LNCAP (cell line): ENCODE data around the gene FAM149B1.

Source experiments
- TF ChIP-seq, protein P1 (sequence below): fragments of 450-650 bp; IDR thresholded peaks from 2 replicates; pipeline ENCODE4 v1.5.1; 2017; ENCODE audit warnings: mild to moderate bottlenecking

The FAM149B1 gene

DNA sequence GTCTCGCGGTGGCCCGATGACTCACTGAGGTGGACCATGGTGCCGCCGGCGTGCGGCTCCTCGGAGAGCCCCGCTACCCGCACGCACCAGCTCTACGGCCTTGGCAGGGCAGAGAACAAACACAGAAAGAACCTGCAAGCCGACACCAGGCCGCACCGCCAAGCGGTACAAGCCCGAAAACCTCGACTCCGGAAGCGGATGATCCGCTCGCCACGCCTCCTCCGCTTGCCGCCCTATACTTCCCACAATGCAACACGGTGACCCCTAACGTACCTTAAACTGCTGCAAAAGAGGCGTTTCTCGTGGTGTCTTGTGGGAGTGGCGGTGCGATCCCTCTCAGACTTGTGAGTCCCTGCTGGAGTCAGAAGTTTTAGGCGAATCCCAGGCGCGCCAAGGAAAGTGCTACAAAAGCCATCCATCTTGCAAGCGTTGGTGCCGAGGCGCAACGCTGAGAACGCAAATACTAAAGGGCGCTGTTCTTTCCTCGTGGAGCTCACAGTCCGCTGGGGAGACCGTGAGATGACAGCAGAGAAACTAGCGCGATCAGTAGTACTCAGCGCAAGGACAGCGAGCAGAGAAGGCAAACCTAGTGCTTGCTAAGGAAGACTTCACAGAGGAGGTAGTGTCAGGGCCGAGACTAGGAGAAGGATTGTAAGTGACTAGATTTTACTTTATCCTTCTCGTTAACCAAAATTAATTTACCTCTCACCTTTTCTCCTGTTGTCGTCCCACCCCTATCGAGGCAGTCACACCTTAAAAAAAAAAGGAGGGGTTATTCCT lies 84.7 kb downstream of the FAM149B1 start, which contains the start of gene MRPS16:
MRPS16 (minus strand) TSS at position 200 of the 780 bp plus-strand sequence; CDS start at position 38, 162 bp downstream.
- TF ChIP-seq, protein P1, sequence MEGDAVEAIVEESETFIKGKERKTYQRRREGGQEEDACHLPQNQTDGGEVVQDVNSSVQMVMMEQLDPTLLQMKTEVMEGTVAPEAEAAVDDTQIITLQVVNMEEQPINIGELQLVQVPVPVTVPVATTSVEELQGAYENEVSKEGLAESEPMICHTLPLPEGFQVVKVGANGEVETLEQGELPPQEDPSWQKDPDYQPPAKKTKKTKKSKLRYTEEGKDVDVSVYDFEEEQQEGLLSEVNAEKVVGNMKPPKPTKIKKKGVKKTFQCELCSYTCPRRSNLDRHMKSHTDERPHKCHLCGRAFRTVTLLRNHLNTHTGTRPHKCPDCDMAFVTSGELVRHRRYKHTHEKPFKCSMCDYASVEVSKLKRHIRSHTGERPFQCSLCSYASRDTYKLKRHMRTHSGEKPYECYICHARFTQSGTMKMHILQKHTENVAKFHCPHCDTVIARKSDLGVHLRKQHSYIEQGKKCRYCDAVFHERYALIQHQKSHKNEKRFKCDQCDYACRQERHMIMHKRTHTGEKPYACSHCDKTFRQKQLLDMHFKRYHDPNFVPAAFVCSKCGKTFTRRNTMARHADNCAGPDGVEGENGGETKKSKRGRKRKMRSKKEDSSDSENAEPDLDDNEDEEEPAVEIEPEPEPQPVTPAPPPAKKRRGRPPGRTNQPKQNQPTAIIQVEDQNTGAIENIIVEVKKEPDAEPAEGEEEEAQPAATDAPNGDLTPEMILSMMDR = no peak

DNA sequence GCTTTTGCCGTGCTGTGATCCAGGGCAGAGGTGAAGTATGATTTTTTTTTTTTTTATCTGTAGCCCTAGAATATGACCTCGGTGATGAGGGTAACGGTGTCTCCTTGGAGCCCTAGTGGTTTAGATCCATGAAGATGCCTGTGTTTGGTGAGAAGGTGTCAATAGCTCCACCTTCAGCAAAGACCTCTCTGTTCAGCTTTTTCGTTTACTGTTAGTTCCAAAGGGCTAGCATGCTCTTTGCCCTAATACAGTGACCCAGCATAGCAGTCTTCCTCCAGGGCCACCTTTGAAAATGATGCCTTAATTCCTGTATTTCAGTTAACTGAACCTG lies 85.3 kb downstream of the FAM149B1 start:
- TF ChIP-seq, protein P1 = 0 out of 2 replicates have a peak, but pooled peaks have one; percentile 9

DNA sequence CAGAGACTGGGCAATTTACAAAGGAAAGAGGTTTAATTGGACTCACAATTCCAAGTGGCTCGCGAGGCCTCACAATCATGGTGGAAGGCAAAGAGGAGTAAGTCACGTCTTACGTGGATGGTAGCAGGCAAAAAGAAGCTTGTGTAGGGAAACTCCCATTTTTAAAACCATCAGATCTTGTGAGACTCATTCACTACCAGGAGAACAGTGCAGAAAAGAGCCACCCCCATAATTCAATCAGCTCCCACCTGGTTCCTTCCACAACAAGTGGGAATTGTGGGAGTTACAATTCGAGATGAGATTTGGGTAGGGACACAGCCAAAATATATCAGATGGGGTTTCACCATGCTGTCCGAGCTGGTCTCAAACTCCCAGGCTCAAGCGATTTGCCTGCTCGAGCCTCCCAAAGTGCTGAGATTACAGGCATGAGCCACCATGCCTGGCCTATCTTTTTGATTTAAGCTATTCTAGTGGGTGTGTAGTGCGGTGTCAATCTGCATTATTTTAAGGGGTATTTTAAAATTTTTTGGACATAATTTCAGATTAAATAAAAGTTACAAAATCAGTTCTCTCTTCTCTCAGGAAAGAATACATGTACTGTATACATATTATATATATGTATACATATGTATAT lies 93.6 kb downstream of the FAM149B1 start:
- TF ChIP-seq, protein P1 = no peak

DNA sequence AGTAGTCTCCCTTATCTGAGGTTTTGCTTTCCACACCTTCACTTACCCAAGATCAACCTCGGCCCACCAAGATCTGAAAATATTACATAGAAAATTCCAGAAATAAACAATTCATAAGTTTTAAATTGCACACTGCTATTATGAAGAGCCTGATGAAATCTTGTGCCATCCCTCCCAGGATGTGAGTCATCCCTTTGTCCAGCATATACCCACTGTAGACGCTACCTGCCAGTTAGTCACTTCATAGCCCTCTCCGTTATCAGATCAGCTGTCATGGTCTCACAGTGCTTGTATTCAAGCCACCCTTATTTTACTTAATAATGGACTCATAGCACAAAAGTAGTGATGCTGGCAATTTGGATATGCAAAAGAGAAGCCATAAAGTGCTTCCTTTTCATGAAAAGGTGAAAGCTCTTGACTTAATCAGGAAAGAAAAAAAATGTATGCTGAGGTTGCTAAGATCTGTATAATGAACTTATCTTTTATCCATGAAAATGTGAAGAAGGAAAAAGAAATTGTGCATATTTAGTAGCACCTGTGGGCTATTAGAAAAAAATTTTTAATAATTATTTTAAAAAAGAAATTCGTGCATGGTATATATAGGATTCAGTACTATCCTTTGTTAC lies 94.3 kb downstream of the FAM149B1 start:
- TF ChIP-seq, protein P1 = no peak

DNA sequence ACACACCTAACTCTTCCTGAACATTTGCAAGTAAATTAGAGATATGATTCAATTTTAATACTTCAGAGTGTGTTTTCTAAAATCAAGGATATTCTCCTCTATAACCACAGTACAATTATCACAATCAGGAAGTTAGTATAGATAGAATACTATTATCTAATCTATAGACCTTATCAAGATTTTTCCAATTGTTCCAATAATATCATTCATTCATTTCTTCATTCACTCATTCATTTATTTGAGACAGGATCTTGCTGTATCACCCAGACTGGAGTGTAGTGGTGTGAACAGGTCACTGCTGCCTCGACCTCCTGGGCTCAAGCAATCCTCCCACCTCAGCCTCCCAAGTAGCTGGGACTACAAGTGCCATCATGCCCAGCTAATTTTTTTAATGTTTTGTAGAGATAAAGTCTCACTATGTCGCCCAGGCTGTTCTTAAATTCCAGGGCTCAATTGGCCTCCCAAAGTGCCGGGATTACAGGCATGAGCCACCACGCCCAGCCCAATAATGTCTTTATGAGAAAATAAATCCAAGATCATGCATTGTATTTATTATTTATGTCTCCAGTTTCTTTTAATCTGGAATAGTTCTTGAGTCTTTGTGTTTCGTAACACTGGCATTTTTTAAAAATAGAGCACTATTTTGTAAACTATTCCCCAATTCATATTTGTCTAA lies 95.1 kb downstream of the FAM149B1 start:
- TF ChIP-seq, protein P1 = no peak

DNA sequence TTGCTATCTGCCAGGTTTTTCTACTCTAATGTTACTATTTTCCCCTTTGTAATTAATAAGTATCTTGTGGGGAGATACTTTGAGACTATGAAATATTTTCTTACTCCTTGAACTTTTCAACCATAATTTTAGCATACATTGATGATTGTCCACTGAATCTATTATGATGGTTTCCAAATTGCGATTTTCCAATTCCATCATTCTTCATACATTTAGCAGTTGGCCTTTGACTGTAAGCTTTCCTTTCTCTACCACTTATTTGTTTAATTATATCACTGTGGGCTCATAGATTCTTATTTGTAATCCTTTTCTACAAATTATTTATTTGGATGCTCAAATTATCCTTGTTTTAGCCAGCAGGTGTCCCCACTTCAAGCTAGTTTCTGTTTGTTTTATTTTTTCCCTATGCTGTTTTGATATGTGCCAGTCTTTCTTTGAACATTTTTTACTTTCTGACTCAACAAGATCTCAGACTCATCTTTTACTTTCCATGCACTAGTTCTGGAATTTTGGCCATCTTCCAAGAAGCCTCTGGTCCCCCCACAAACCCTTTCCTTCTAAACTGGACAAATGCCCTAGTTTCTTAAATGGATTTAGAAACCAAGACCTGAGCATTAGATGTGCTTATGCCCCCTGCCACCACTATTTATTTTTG lies 95.9 kb downstream of the FAM149B1 start:
- TF ChIP-seq, protein P1 = peak; percentile 73

DNA sequence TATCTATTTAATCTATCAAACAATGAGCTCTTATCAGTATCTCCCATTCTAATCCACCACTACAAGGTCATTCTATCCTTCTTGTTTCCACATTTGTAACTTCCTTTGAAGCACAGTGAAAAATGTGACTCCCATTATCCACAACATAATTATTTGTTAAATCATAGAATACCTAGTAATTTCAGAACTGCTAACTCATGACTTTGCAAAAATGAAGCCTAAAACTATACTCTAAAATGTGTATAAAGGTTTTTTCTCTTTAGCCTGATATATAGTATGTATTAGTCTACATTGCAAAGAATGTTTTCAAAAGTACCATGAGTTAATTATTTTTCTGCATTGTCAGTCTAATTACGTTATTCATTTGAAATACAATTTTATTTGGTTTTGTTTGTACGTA lies 96.5 kb downstream of the FAM149B1 start:
- TF ChIP-seq, protein P1 = no peak
